ENCODE data around the gene CRYBB1. TPM values are rescaled to one million over a fixed set of nuclear protein-coding genes. Genes with fewer than 3 reads are reported as not detected.

CRYBB1 gene
- total and polyA plus RNA-seq, 4 donors: 0.14 to 1.1 (median 0.45) TPM

DNA sequence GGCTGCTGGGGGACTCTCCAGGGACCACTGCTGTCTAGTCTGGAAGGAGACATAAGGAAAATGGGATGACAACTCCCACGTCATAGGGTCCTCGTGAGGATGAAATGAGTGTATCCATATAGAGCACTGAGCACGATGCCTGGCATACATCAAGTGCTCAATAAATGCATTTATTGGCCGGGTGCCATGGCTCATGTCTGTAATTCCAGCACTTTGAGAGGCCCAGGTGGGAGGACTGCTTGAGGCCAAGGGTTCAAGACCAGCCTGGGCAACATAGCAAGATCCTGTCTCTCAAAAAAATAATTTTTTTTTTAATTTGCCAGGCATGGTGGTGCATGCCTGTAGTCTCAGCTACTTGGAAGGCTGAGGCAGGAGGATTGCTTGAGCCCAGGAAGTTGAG, 15.7 kb downstream of the CRYBB1 start:
- ATAC-seq (ENCODE audit: insufficient read depth, low FRiP score): no peak

GRCh38 chr22:26601726-26602125, 16.1 kb downstream of the CRYBB1 start:
- Histone ChIP-seq H3K4me1 (ENCODE audit: control insufficient read depth in 5 of 5, insufficient read depth in 5 of 5, low read length in 5 of 5) (peaks cover 0 to 1% (median 0%) of the 10 kb centered on the region in 5 donors), H3K9ac (ENCODE audit: insufficient read depth in 1 of 2, low read length in 2 of 2) (no peak overlapping the region), H3K9me3 (ENCODE audit: control insufficient read depth in 4 of 4, insufficient read depth in 3 of 4, low read length in 3 of 4) (no peaks in the 10 kb centered on the region), H3K27ac (ENCODE audit: low read depth in 1 of 2, low read length in 1 of 2) (no peak overlapping the region), H3K4me3 (no peak overlapping the region), H3K36me3 (ENCODE audit: control insufficient read depth in 4 of 4, insufficient read depth in 4 of 4, low read length in 4 of 4) (no peaks in the 10 kb centered on the region), H3K27me3 (ENCODE audit: control insufficient read depth in 3 of 3, insufficient read depth in 3 of 3, low read length in 2 of 3) (peaks cover 0 to 4% (median 0%) of the 10 kb centered on the region in 3 donors)
- TF ChIP-seq CTCF (IDR thresholded peaks at IDR 0.05; ENCODE audit: control extremely low read depth, extremely low read depth): no peak
- ATAC-seq (ENCODE audit: insufficient read depth, low FRiP score) (no peak), DNase-seq (no peak)
- WGBS, 2 donors: 88 to 89% methylated on average over 12 of the region's 12 CpGs

More for the DNA sequence above, 15.7 kb downstream of the CRYBB1 start:
- TF ChIP-seq CTCF (IDR thresholded peaks at IDR 0.05; ENCODE audit: control extremely low read depth, extremely low read depth): no peak
- DNase-seq: no peak
- Histone ChIP-seq H3K9me3 (ENCODE audit: control insufficient read depth in 4 of 4, insufficient read depth in 3 of 4, low read length in 3 of 4) (no peaks in the 10 kb centered on the region), H3K4me1 (ENCODE audit: control insufficient read depth in 5 of 5, insufficient read depth in 5 of 5, low read length in 5 of 5) (peaks cover 0 to 1% (median 0%) of the 10 kb centered on the region in 5 donors), H3K27ac (ENCODE audit: low read depth in 1 of 2, low read length in 1 of 2) (no peak overlapping the region), H3K36me3 (ENCODE audit: control insufficient read depth in 4 of 4, insufficient read depth in 4 of 4, low read length in 4 of 4) (no peaks in the 10 kb centered on the region), H3K4me3 (no peak overlapping the region), H3K9ac (ENCODE audit: insufficient read depth in 1 of 2, low read length in 2 of 2) (no peak overlapping the region), H3K27me3 (ENCODE audit: control insufficient read depth in 3 of 3, insufficient read depth in 3 of 3, low read length in 2 of 3) (peaks cover 0 to under 1% (median 0%) of the 10 kb centered on the region in 3 donors)
- 84 to 93% methylated on average over 4 of the region's 4 CpGs for WGBS, 2 donors

DNA sequence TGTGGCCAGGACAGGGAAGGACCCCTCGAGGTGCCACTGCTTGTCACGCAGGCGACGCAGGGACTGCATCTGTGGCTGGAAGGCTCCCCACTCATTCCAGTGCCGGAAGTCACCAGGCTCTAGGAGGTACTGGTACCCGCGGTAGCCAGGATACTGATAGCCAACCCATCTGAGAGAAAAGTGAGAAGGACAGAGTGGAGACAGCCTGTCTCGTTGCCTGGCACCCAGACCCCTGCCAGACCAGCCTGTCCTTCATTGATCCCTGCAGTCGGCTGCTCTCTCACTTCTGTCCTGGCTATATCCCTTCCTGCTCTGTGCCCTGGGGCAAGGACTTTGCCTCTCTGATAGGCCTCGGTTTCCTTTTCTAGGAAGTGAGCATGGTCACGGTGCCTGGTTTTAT, 18.3 kb downstream of the CRYBB1 start:
- DNase-seq (no peak), ATAC-seq (ENCODE audit: insufficient read depth, low FRiP score) (no peak)
- Histone ChIP-seq H3K4me1 (ENCODE audit: control insufficient read depth in 5 of 5, insufficient read depth in 5 of 5, low read length in 5 of 5) (peaks cover 0 to 1% (median 0%) of the 10 kb centered on the region in 5 donors), H3K9me3 (ENCODE audit: control insufficient read depth in 4 of 4, insufficient read depth in 3 of 4, low read length in 3 of 4) (no peaks in the 10 kb centered on the region), H3K9ac (ENCODE audit: insufficient read depth in 1 of 2, low read length in 2 of 2) (no peak overlapping the region), H3K27ac (ENCODE audit: low read depth in 1 of 2, low read length in 1 of 2) (no peak overlapping the region), H3K36me3 (ENCODE audit: control insufficient read depth in 4 of 4, insufficient read depth in 4 of 4, low read length in 4 of 4) (no peaks in the 10 kb centered on the region), H3K4me3 (no peak overlapping the region), H3K27me3 (ENCODE audit: control insufficient read depth in 3 of 3, insufficient read depth in 3 of 3, low read length in 2 of 3) (peaks cover 0 to 5% (median 0%) of the 10 kb centered on the region in 3 donors)
- WGBS, 2 donors: 87 to 93% methylated on average over 11 of the region's 11 CpGs
- no peak for TF ChIP-seq CTCF (IDR thresholded peaks at IDR 0.05; ENCODE audit: control extremely low read depth, extremely low read depth)

DNA sequence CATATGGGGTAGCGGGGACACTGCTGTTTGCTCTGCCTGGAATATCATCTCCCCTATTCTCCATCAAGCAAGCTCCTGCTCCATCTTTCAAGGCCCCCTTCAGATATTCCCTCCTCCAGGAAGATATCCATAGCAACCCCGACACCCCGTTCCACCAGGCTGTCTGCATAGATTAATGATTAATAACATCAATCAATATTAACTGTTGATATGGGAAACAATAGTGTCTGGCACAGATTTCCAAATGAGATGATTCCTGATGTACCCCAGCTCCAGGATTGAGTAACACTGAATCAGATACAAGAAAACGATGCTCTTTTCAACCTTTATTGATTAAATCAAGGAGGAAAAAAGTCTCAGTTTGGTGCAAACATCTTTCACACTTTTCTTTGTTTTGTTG, 20.3 kb downstream of the CRYBB1 start:
- WGBS, 2 donors: 81 to 86% methylated on average over 4 of the region's 4 CpGs
- no peak overlapping the region for H3K27ac ChIP-seq (ENCODE audit: low read depth in 1 of 2, low read length in 1 of 2)
- H3K36me3 ChIP-seq (ENCODE audit: control insufficient read depth in 4 of 4, insufficient read depth in 4 of 4, low read length in 4 of 4): no peaks in the 10 kb centered on the region
- H3K9me3 ChIP-seq (ENCODE audit: control insufficient read depth in 4 of 4, insufficient read depth in 3 of 4, low read length in 3 of 4): no peaks in the 10 kb centered on the region
- no peak for ATAC-seq (ENCODE audit: insufficient read depth, low FRiP score)
- no peaks in the 10 kb centered on the region for H3K4me1 ChIP-seq (ENCODE audit: control insufficient read depth in 5 of 5, insufficient read depth in 5 of 5, low read length in 5 of 5)
- H3K9ac ChIP-seq (ENCODE audit: insufficient read depth in 1 of 2, low read length in 2 of 2): no peak overlapping the region
- no peak for TF ChIP-seq CTCF (IDR thresholded peaks at IDR 0.05; ENCODE audit: control extremely low read depth, extremely low read depth)
- H3K27me3 ChIP-seq (ENCODE audit: control insufficient read depth in 3 of 3, insufficient read depth in 3 of 3, low read length in 2 of 3): peaks cover 0 to 5% (median 3%) of the 10 kb centered on the region in 3 donors
- no peak for DNase-seq
- no peak overlapping the region for H3K4me3 ChIP-seq
